A549 treated with CORT108297 at 1 μM for 4 hours (cell line): Measurements from ENCODE around the gene TOR1A. TPM values are rescaled to one million over a fixed set of nuclear protein-coding genes. Genes with fewer than 3 reads are reported as not detected.

Experiments
- total RNA-seq: library from RNA; stranded (reverse); fragments of 200-300 nt; extraction: Qiagen RNA extraction; gene quantifications from 5 replicates; pipeline ENCODE4 v1.2.3, GENCODE V29; 2022

The TOR1A gene
- 59.5 to 64.3 TPM (median 63.5 TPM) in 5 replicates for total RNA-seq

GRCh38 chr9:129823935-129824601, at the start of gene TOR1A:
TOR1A (minus strand) TSS chr9:129824136; CDS start chr9:129824085, 51 bp downstream.

GRCh38 chr9:129835128-129835859, 11.4 kb upstream of the TOR1A start, which contains the start of the genes C9orf78 and USP20:
C9orf78 (minus strand) TSS chr9:129835275; CDS start chr9:129835221, 54 bp downstream.
USP20 (plus strand) TSS chr9:129835458; CDS start chr9:129852556, 17,098 bp downstream.

GRCh38 chr9:129802833-129803675, 20.9 kb downstream of the TOR1A start, which contains the start of gene TOR1B:
TOR1B (plus strand) TSS chr9:129803184; CDS start chr9:129803213, 29 bp downstream.

Other genes with a start within 250 kb of the TOR1A start
- 0.10 to 0.12 TPM in 2 of 5 replicates, not detected in the others for gene C9orf50, start 203.0 kb downstream of the TOR1A start, total RNA-seq
- 91.1 to 106 TPM (median 99.9 TPM) in 5 replicates for gene NTMT1, start 198.0 kb downstream of the TOR1A start, total RNA-seq
- gene ASB6, start 182.0 kb downstream of the TOR1A start, total RNA-seq: 18.0 to 25.5 TPM (median 24.7 TPM) in 5 replicates
- 3.5 to 8.8 TPM (median 7.8 TPM) in 5 replicates for gene PRRX2, start 158.5 kb downstream of the TOR1A start, total RNA-seq
- 113 to 139 TPM (median 120 TPM) in 5 replicates for gene PTGES, start 71.1 kb downstream of the TOR1A start, total RNA-seq
- 21.3 to 26.5 TPM (median 24.1 TPM) in 5 replicates for gene TOR1B, start 21.0 kb downstream of the TOR1A start, total RNA-seq
- gene C9orf78, start 11.1 kb upstream of the TOR1A start, total RNA-seq: 44.7 to 54.2 TPM (median 48.8 TPM) in 5 replicates
- 3.6 to 6.3 TPM (median 6.1 TPM) in 5 replicates for gene USP20, start 11.3 kb upstream of the TOR1A start, total RNA-seq
- 12.4 to 15.4 TPM (median 14.0 TPM) in 5 replicates for gene FNBP1, start 219.1 kb upstream of the TOR1A start, total RNA-seq
- 24.2 to 29.6 TPM (median 27.8 TPM) in 5 replicates for gene GPR107, start 229.8 kb upstream of the TOR1A start, total RNA-seq